GM18517 (cell line): ENCODE data around the gene PEG3.

Source experiments
- ATAC-seq: cut with Tn5 transposase; IDR thresholded peaks from one replicate; pipeline ENCODE4 v1.9.1; 2021; ENCODE audit warnings: mild to moderate bottlenecking, moderate library complexity; ENCODE audit not compliant: unreplicated experiment

PEG3 gene

DNA sequence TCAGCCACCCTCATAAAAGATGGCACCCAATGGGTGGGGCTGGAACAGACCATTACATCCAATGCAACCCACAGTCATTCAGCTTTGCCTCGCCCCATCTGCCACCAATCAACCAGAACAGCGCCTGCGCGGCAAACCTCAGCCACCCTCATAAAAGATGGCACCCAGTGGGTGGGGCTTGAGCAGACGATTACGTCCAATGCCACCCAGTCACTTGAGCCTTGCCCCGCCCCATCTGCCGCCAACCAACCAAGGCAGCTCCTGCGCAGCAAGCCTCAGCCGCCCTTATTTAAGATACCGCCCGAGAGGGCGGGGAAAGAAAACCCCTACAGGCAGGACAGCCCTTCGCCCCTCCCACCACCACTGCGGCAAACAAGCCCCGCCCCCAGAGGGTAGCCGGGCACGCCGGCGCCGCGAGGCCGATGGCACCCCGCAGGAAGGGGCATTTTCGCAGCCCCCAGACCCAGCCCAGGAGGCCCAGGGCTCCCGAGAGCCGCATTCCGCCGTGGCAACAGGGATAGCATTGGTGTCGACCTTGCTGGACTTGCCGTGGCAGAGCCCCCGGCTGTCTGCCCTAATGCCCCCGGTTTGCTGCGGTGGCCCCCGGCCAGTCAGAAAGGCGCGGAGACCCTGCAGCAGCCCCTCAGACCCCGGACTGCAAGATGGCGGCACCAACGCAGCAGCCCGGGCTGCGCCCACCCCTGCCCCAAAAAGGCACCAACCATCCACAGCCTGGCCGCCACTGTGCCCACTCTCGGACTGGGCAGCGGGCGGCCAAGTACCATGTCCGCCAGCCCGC, 675 bp downstream of the PEG3 start:
- ATAC-seq, result no peak

DNA sequence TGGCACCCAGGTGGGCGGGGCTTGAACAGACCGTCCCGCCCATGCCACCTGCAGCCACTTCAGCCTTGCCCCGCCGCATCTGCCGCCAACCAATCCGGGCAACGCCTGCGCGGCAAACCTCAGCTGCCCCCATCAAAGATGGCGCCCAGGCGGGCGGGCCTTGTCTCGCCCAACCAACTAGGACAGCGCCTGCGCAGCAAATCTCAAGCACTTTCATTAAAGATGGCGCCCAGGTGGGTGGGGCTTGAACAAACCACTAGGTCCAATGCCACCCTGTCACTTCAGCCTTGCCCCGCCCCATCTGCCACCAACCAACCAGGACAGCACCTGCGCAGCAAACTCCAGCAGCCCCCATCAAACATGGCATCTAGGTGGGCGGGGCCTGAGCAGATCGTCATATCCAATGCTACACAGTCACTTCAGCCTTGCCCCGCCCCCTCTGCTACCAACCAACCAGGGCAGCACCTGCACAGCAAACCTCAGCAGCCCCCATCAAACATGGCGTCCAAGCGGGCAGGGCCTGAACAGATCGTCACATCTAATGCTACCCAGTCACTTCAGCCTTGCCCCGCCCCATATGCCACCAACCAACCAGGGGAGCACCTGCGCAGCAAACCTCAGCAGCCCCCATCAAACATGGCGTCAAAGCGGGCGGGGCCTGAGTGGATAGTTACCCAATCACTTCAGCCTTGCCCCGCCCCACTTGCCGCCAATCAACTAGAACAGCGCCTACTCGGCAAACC, 1.4 kb downstream of the PEG3 start:
- no peak for ATAC-seq

DNA sequence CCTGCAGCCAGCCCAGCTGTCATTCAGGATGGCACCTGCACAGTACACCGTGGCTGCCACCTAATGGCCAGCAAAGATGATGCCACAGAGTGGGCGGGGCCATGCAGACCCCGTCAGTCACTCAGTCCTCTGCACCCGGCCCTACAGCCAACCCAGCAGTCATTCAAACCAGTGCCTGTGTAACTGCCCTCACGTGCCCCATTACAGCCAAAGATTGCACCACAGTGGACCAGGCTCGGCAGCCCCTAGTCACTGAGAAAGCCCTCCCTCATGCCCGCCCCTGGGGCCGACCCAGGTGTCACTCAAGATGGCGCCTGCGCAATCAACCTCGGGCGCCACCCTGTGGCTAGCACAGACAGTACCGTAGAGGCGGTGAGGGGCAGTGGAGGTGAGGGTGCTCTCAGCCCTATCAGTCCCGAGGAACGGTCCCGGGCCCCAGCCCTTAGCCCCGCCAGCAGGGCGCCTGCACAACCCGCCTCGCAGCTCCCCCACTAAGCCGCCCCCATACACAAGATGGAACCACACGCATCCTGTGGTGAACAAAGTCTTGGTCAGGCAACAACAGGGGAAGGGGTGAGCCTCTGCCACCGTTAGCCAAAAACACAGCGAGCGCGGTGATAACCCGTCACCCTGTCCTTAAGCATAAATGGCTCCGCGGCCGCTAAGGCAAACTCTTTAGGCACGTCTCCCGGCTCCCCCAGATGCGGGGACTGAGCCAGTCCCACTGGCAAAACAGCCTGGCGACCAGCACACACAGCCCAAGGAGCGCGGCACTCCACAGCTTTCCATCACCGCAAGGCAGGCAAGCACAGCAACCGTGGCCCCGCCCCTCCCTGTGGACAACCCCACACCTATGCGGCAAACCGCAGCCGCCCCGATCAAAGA, 2.3 kb downstream of the PEG3 start:
- ATAC-seq, result no peak

DNA sequence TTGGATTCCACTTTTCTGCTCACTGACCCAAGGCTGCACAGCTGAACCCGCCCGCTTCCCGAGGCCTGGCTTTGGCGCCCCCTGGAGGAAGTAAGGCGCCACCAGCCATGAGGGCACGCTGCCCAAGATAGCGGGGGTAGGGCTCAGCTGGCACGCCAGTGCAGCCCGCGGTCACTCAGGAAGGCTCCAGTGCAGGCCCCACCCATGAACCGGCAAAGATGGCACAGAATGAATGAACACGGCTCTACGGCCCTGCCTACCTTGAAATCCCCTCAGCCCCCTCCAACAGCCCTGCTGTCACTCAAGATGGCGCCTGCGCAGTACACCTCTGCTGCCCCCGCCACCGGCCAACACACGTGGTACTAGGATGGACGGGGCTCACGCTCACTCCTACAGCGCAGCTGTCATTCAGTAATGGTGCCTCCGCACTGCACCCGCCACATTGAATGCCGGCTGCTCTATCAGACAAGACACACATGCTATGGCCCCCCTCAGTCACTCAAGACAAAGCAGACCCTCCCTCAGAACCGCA, 3.0 kb downstream of the PEG3 start:
- ATAC-seq, result no peak

DNA sequence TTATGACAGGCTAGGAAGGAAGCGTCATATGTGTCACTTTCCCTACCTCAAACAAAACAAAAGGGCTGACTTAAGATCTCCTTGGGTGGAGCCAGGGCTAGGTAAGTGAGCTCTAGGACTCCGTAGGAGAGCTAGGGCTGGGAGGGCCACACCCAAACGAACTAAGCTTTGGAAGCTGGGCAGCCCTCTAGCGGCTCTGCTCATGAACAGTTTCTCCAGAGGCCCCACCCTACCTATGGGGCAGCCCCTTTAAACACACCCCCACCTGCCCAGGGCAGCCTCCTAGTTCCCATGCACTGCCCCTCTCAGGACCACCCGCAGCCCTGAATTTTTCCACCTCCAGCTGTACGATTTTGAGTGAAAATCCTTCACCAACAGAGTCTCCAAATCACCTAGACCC, 3.5 kb downstream of the PEG3 start:
- ATAC-seq, result no peak

DNA sequence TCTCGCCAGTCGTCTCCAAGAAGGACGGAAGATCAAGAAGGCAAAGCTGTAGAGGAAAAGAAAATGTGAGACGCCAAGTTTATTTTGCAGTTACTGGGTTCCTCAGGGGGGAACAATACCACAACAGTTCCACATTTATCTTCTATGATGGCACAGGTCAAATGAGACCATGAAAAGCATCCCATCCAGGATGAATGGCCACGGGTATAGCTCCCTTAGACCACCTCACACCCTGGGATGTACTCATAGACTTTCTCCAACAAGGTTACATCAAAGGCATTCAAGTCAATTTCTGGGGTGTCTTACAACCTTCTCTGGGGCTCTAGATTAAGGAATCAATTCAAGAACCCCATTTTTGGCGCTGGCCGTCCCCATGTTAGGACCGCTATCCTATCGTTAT, 4.5 kb downstream of the PEG3 start:
- ATAC-seq, result no peak

DNA sequence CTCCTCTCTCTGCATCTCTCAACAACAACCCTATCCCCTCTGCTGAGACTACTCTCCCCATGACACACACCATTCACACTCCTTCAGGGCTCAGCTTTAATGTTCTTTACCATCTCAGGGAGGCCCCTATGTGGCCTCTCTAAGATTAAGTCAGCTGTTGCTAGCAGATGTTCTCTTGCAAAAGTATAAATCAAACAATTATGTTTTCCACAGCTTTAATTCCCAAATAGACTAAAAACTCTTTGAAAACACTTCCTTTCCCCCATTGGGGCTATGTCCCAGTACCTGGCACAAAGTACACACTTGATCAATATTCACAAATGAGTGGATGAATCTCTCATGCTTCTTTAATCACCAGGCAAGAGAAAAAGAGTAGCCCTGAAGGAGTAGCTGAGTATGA, 5.1 kb downstream of the PEG3 start:
- no peak for ATAC-seq

DNA sequence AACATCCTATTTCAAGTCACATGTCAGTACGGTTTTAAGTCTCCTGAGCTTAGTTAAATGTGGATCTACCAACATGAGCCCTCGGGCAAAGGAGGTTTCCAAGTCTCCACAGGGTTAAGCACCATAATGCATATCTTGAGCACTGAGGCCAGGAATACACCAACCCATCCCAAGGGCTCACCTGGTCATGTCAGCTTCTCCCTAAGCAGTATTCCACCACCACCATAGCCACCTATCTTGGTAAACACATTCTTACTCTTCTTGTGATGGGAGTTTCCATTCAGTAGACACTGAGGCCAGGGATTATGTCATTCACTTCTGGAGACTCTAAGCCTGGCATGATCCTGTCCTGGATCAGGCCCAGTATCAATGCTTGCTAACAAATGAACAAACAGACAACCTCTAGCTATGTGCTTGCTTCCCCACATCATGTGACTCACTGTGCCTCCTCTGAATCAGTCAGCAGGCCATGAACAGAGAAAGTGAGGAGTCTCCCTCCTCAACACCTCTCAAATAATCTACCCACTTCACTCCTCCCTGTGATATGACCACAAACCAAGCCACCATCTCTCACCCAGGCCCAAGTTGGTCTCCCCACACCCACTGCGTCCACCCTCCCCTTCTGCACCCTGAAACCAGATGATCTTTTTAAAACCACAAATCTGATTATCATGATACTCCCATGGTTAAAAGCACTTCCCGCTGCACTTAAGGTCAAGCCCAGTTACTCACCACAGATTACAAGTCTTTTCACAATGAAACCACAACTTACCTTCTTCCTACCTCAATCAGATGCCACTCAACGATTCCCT, 5.8 kb downstream of the PEG3 start:
- no peak for ATAC-seq

DNA sequence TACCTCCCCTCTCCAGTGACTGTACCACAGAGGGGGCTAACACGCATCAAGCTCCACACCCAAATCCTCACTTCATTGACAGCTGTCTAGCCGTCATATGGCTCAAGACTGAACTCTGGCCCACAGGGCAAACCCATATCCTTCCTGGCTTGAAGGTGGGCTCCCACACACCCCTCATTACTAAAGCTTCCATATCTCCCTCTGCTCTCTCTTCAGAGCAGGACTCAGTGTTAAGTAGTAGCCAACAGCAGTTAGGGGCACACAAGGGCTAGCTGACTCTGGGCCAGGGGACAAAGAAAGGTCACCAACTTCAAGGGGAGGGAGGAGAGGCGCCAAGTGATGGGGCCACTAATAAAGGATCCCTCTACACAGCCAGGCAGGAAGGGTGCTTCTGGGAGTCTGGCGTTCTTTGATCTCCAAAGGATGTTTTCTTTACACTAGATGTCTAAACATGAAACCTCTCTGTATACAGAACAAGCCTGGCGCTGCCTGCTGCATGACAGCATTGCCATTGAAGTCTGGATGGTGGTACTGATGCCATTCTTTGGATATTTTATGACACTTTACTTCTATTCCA, 8.1 kb downstream of the PEG3 start:
- no peak for ATAC-seq

DNA sequence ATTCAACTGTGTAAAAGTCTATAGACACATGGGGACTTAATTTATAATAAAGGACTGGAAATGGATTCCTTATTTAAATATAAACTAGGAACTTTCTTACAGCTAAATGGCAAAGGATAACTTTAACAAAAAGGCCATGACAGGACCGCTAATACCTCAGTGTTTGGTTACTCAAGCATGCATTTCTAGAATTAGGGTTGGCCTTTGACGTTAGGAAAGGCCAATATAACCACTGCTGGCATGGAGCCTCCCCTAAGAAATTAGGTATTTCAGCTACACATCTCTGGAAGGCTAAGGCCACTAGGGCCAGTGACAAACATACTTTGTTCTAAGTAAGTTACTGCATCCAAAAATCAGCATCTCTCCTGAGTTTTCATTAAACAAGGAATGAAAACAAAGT, 9.3 kb downstream of the PEG3 start:
- no peak for ATAC-seq

DNA sequence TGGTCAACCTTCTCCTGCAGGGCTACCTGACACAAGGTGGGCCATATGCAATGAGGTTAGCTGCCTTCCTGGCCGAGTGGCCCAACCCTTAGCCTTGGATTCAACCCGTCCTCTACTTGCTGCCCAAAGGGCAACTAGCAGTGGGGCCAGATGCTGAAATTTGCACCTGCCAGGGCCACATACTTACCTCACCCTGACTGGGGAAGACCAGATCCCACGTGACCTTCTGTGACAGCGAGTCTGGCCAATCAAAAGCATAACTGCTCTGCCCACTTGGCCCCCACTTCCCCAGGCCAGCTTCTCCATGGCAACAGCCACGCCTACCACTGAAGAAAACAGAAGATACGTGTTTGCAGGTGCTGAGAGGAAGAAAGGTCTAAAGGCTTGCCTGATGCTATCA, 10.9 kb downstream of the PEG3 start:
- no peak for ATAC-seq

DNA sequence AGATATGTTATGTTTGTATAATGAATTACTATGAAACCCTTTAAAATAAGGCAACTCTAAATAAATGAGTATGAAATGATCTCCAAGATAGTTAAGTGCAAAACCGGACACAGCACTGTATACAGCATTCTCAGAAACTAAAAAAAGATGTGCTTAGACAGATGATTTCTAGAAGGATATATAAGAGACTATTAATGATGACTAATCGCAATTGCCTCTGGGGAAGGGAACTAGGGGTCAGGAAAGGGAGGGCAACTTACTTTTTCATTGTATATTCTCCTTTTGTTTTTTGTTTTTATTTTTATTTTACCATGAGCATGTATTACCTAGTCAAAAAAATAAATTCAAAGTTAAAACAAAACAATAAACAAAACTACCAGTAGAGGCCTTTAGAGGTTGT, 12.8 kb downstream of the PEG3 start:
- ATAC-seq, result no peak

DNA sequence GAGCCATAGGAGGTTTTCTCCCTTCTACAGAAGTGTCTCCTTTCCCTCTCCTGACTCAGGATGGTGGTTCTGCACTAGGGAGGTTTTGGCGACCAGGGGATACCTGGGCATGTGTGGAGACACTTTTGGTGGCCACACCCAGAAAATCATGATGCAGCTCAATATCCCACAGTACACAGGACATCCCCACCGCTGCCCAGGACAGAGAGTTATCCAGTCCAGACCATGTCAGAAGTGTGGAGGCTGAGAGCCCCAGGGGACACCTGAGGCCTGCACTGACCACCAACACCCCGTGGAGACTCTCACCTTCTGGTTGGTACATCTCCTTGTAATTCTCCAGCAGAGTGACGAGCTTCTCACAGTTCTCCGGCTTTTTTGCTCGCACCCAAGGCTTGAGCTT, 16.6 kb downstream of the PEG3 start:
- no peak for ATAC-seq

DNA sequence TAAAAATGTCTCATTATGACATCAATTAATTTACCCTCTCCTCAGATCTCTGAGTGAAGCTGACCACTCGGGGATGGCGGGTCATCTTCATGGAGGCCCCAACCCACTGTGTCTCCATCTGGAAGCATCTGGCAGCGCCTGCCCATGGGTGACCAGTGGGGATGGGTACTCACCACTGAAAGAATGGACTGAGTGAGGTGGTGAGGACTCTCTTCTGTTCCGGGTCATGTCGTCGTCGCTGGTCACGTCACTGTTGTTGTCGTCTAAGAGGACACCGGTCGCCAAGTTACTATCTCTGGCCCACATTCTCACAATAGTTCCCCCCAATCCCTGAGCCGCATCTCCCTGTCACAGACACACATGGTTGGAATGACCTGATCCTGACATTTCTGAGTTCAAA, 17.1 kb downstream of the PEG3 start:
- no peak for ATAC-seq

DNA sequence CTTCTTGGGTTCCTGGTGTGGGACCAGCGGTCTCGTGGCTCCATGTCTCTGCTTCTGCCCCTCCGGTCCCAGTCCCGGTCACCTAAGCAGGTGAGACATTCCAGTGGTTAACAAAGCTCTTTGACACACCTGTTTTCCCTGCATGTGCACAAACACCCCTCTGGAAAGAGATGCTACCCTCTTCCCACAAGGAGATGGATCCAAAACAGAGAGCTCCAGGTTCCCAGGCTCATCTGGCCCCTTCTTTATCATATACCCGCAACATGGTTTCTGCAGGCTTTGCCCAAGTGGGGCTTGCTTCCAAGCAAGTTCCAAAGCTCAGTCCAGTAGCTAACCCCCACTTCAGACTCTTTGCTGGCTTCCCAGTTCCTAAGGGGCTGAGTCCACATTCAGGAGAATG, 17.8 kb downstream of the PEG3 start:
- no peak for ATAC-seq

DNA sequence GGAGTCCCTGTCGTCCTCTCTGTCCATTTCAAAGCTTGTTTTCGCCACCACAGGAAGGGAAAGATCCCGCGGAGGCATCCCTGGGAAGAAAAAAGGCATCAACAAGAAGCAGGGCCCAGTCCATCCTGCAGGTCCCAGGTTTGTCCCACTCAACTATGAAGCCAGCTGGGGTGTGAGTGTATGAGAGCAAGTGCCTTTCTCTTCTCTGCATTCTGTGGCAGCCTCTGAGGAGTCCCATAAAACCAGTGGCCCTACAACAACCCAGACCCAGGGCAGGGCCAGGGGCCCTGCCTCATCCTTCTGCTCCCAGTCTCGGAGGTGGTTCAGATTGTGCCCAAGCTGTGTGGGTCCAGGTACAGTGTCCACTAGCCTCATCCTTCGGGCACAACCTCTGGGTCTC, 18.9 kb downstream of the PEG3 start:
- ATAC-seq, result no peak

DNA sequence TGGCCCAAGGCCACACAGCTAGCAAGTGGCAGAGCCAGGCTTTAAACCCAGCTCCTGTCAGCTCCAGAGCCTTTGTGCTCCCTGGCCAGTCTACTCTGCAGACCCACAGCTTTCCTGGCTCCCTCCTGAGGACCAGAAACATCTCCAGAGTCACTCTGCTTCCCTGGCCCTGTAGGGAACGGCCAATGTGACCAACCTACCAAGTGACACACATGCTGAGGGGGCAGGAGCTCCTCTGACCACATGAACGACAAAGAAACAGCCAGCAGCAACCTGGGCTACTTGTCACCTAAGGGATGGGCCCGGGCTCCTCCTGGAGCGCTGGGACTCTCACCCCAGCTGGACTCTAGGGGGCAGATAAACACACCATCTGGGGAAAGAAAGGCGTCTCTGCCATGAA, 19.3 kb downstream of the PEG3 start:
- no peak for ATAC-seq

DNA sequence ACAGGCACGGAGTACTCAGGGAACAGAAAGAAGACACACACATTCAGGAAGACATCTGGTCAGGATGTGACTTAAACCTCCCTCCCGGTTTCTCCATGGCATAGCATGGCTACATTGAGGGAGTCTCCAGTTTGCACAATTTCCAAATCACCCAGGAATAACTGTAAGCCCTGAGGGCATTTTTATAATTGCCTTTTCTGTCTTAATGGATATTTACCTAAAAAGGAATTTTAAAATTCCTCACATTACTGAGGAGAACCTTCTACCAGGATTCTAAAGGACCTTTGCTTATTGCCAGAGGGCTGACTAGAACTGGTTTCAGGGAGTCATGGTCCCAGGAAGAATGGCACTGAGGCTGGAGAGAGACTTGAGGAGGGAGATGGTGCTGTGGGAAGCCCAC, 21.4 kb downstream of the PEG3 start:
- ATAC-seq, result no peak

DNA sequence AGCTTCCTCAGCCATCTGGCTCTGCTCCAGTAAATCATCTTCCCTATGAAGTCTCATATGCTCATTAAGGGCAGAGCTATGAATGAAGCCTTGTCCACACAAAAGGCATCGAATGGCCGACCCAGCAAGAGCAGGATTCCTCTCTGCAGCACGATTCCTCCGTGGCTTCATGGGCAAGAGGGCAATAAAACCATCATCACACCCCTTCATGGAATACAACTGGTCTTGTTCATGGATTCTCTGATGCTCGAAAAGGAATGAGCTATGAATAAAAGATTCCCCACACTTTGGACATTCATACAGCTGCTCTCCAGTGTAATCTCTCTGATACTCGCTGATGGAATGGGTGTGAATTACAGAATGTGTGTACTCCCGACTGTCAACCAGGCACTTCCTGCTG, 25.9 kb downstream of the PEG3 start:
- ATAC-seq, result no peak

DNA sequence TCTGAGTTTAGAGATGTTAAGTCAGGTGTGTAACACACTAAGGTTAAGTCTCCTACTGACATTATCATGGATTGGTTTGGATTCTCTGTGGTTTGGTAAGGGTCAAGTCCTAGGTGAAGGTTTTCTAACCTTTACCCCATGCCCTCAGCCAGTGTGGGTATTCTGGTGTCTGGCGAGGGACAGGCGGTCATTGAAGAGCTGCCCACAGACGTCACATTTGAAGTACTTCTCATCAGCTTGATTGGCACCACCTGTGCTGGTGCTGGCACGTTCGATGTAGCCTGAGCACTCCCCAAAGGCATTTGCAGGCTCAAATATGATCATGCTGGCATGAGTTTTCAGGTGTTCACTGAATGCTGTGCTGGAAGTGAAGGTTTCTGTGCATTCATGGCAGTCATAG, 27.0 kb downstream of the PEG3 start:
- no peak for ATAC-seq
